Mesodermal cell (in vitro differentiated cells): Measurements from ENCODE around the gene C2orf72.
A peak's percentile ranks its signal among the peaks of the same experiment; 100 is the strongest.

ENCODE experiments used
- H3K27ac ChIP-seq: 2 replicates; pipeline ENCODE4 v1.7.0; 2013; ENCODE audit warnings: mild to moderate bottlenecking, low read depth, low read length, moderate library complexity; ENCODE audit not compliant: severe bottlenecking
- H3K36me3 ChIP-seq: 2 replicates; pipeline ENCODE4 v1.7.1; 2013; ENCODE audit warnings: mild to moderate bottlenecking, low read length, moderate library complexity; ENCODE audit not compliant: control insufficient read depth, insufficient read depth
- H3K4me1 ChIP-seq: one replicate; pipeline ENCODE4 v1.7.1; 2013; ENCODE audit warnings: mild to moderate bottlenecking, low read length; ENCODE audit not compliant: insufficient read depth, control insufficient read depth, poor library complexity, severe bottlenecking
- H3K4me3 ChIP-seq: 2 replicates; pipeline ENCODE4 v1.7.0; 2013; ENCODE audit warnings: low read length, control low read depth, mild to moderate bottlenecking; ENCODE audit not compliant: insufficient read depth, poor library complexity, severe bottlenecking; ENCODE audit errors: extremely low read depth
- H3K9me3 ChIP-seq: 2 replicates; pipeline ENCODE4 v1.7.1; 2013; ENCODE audit warnings: mild to moderate bottlenecking, low read length, moderate library complexity; ENCODE audit not compliant: control insufficient read depth
- whole genome bisulfite sequencing, 2 experiments: methylation state at CpG; one replicate each; pipeline ENCODE4 v1.1.5; 2013; ENCODE audit warnings: missing lambda C conversion rate in 2 of 2; ENCODE audit not compliant: insufficient coverage in 2 of 2; 5-methylcytosine and 5-hydroxymethylcytosine counted together

The C2orf72 gene

DNA sequence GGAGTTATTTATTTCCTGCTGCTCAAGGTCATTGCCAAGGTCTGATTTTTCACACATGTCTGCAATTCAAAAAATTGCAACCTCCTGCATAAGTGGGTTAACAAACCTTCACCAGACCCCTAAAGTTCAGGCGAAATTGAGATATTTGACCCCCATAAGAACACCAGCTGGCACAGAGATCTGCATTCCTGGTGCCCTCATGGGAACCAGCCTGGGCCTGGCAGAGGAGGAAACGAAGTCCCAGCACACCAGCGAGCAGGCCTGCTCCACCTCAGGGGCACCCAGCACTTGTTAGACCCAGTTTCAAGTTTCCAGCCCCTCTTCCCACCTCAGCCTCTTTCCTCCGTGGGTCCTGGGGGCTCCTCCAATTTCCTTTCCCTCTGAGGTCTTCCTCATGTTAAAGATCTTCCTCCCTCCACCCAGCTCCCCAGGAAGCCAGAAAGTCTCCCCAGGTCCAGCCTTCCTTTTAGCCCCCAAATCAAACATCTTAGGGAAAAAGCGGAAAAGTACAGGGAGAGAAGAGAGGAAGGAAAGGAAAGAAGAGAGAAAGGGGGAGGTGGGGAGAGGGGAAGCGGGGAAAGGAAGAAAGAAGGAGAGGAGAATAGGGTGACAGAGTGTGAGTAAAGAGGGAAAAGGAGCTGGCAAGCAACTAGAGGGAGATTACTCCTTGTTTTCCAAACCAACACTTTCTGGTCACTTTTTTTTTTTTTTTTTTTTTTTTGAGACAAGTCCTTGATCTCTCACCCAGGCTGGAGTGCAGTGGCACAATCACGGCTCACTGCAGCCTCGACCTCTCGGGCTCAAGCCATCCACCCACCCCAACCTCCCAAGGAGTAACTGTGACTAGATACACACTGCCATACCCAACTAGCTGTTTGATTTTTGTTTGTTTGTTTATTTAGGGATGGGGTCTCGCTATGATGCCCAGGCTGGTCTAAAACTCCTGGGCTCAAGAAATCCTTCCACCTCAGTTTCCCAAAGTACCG lies 3.9 kb upstream of the C2orf72 start:
- peaks cover 3% of the 10 kb centered on the region for H3K4me1 ChIP-seq
- WGBS, 2 experiments, result 83 to 89% methylated on average over 6 of the region's 11 CpGs

DNA sequence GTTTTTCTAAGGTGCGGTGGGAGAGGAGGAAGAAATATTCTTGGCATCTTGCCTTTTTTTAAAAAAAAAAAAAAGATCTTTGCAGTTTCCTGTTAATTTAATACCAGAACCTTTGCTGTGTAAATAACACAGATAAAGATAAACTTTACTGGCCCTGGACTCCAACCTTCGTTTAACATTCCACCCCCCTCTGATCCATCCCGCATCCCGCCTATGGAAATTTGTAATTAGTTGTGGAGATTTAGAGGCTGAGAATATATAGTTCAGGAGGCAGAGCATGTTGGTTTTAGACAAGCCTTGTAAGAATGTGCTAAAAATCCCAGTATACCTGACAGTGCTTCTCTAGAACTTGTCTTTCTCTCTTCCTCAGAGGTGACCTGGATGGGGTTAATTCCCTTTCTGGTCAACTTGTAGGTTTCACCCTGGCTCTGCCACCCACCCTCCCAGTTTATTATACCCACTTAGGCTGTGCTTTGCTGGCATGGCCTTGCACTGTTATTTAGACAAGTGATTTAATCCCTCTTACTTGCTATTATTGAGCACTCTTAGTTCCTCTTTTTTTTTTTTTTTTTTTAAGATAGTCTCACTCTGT lies 2.9 kb upstream of the C2orf72 start:
- H3K9me3 ChIP-seq, result no peaks in the 10 kb centered on the region
- H3K4me1 ChIP-seq, result peaks cover 3% of the 10 kb centered on the region
- no peak overlapping the region for H3K4me3 ChIP-seq
- no peaks in the 10 kb centered on the region for H3K36me3 ChIP-seq
- WGBS, 2 experiments, result no CpG with 5 or more reads among the region's 4 CpGs
- H3K27ac ChIP-seq, result no peak overlapping the region

More for the DNA sequence above, 3.9 kb upstream of the C2orf72 start:
- no peaks in the 10 kb centered on the region for H3K9me3 ChIP-seq
- H3K27ac ChIP-seq, result no peak overlapping the region
- no peak overlapping the region for H3K4me3 ChIP-seq
- H3K36me3 ChIP-seq, result no peaks in the 10 kb centered on the region

DNA sequence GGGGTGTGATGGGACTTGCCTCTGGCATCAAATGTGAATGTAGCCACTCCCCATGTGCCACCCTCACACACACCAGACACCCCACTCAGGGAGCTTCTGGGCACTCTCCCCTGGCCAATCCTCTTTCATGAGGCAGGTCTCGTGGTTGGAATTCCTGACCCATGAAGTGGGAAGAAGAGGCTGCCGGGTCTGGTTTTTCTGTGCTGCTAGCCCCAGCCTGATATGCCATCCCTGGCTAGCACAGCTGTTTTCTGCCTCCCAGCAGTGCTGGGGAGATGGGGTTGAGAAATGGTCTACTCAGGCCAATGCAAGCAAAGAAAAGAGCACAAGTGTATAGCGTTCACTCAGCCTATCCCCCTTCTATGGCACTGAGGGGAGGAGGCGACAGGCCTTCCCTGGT lies 1.2 kb upstream of the C2orf72 start:
- no peak overlapping the region for H3K4me3 ChIP-seq
- no peak overlapping the region for H3K27ac ChIP-seq
- H3K4me1 ChIP-seq, result peaks cover 3% of the 10 kb centered on the region
- H3K9me3 ChIP-seq, result no peaks in the 10 kb centered on the region
- WGBS, 2 experiments, result 70 to 79% methylated on average over 3 to 4 of the region's 4 CpGs
- no peaks in the 10 kb centered on the region for H3K36me3 ChIP-seq

DNA sequence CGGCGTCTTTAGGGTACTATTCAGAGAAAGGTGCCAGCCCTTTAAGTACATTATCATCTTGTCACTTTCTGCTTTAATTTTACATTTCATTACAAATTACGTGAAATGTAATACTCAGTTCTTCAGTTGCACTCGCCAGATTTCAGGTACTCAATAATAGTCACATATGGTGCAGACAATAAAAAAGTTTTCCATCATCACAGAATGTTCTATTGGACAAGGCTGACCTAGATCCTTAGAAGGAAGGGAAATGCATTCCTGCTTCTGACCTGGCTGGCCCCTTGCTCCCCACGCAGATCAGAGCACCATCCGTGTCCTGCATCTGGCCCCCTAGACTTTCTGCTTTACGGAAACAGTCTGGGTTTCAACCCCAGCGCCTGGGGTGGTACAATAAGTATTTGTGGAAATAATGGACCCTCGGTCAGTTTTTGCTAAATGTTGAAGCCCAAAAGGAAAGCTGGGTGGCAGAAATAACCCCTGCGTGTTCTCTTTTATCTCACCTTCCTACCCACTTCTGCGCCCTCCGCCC lies 681 bp upstream of the C2orf72 start:
- Histone ChIP-seq H3K4me1 (peaks cover 3% of the 10 kb centered on the region), H3K36me3 (no peaks in the 10 kb centered on the region), H3K27ac (no peak overlapping the region), H3K9me3 (no peaks in the 10 kb centered on the region), H3K4me3 (no peak overlapping the region)
- WGBS, 2 experiments, result 75 to 80% methylated on average over 7 of the region's 12 CpGs

DNA sequence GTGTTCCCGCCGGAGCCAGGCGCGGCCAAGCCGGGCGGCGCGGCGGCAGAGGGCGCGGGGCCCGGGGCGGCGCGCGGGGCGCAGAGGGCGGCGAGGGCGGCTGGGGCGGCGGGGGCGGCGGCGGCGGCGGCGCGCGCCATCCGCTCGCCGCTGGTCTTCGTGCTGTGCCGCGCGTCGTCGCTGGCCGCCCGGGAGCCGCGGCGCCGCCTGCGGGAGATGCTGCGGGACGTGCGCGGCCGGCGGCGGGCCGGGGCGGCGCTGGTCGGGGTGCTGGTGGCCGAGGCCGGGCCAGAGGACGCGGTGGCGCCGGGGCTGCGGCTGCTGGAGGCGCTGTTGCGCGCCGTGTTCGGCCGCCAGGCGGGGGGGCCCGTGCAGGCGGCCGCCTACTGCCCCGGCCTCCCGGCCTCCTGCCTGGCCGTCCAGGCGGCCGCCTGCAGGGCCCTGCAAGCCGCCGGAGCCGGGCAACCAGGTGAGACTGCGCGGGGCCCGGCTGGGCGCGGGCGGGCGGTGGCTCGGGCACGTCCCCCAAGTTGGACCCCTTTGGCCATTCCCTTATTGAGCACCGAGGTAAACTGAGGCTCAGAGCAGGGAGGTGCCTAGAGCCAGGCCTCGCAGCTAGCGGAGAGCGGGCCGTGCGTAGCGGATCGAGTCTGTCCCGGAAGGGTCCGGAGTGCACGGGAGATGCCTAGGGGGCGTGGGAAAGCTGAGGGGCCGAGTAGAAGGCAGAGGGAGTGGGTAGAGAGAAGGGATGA lies 584 bp downstream of the C2orf72 start:
- Histone ChIP-seq H3K4me3 (peak overlapping the region; percentile 37), H3K4me1 (peaks cover 3% of the 10 kb centered on the region), H3K36me3 (no peaks in the 10 kb centered on the region), H3K9me3 (no peaks in the 10 kb centered on the region), H3K27ac (no peak overlapping the region)
- WGBS, 2 experiments, result 1% methylated on average over 86 to 101 of the region's 104 CpGs

DNA sequence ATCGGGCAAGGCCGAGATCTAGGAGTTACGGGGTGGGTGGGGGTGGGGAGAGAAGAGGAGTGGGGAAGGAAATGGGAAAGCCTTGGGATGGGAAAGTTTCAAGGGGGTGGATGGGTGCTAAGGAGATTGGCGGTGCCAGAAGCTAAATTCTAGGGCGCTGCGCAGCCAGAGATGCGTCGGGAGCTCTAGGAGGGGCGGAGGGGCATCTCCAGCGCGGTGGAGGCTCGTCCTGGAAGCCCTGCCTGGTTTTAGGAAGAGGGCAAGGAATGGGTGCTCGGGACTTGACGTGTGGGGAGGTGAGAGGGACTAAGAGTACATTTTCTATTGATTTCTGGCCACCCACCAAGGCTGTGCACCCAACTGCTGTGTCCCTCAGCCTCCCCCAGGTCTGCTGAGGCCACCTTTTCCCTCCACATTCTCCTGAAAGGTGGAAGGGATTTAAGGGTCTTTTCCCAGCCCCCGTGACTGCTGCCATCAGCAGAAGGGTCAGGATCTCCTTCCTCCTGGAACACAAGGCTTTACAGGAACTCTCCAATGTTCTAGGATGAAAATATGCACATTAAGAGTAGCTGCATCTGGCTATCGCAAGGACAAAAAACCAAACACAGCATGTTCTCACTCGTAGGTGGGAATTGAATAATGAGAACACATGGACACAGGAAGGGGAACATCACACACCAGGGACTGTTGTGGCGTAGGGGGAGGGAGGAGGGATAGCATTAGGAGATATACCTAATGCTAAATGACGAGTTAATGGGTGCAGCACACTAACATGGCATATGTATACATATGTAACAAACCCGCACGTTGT lies 1.4 kb downstream of the C2orf72 start:
- Histone ChIP-seq H3K4me1 (peaks cover 3% of the 10 kb centered on the region), H3K9me3 (no peaks in the 10 kb centered on the region), H3K27ac (no peak overlapping the region), H3K4me3 (peak overlapping the region; percentile 37), H3K36me3 (no peaks in the 10 kb centered on the region)
- WGBS, 2 experiments, result 28 to 31% methylated on average over 7 to 14 of the region's 21 CpGs

DNA sequence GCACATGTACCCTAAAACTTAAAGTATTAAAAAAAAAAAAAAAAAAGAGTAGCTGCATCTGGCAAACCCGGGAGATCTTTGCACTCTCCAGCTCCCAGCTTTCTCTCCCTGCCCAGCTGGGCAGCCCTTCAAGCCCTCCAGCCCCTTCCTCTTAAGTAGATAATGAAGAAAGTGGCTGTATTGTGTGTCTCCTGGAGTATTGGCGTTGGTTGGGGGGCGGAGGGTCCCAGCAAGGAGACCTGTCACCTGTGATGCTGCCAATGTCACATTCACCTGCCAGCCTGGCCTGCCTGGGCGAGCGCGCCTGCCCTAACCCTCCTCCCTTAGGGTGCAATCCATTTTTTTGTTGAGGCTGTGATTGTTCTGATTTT lies 2.0 kb downstream of the C2orf72 start:
- Histone ChIP-seq H3K27ac (no peak overlapping the region), H3K4me3 (no peak overlapping the region), H3K4me1 (peaks cover 3% of the 10 kb centered on the region), H3K9me3 (no peaks in the 10 kb centered on the region), H3K36me3 (no peaks in the 10 kb centered on the region)
- 80% methylated on average over 2 of the region's 6 CpGs; no CpG with 5 or more reads in 1 of the 2 experiments for WGBS, 2 experiments

DNA sequence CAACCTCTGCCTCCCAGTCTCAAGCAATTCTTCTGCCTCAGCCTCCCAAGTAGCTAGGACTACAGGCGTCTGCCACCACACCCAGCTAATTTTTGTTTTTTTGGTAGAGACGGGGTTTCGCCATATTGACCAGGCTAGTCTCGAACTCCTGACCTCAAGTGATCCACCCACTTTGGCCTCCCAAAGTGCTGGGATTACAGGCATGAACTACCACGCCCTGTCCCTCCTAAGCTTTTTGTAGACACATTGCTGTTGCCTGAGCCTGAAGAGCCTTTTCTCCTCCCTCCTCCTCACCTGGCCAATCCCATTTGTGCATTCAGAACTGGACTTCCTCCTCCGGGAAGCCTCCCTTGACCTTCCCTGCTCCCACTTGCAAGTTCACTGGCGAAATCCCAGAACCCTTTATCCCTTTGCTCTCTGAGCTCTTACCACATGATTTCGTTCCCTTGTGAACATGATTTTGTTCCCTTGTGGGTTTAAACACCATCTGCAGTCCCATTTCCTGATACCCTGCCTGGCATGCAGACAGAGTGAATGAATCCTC lies 2.6 kb downstream of the C2orf72 start:
- 86% methylated on average over 8 of the region's 8 CpGs for WGBS, 2 experiments
- H3K4me3 ChIP-seq, result no peak overlapping the region
- no peaks in the 10 kb centered on the region for H3K9me3 ChIP-seq
- peaks cover 3% of the 10 kb centered on the region for H3K4me1 ChIP-seq
- no peaks in the 10 kb centered on the region for H3K36me3 ChIP-seq
- no peak overlapping the region for H3K27ac ChIP-seq

DNA sequence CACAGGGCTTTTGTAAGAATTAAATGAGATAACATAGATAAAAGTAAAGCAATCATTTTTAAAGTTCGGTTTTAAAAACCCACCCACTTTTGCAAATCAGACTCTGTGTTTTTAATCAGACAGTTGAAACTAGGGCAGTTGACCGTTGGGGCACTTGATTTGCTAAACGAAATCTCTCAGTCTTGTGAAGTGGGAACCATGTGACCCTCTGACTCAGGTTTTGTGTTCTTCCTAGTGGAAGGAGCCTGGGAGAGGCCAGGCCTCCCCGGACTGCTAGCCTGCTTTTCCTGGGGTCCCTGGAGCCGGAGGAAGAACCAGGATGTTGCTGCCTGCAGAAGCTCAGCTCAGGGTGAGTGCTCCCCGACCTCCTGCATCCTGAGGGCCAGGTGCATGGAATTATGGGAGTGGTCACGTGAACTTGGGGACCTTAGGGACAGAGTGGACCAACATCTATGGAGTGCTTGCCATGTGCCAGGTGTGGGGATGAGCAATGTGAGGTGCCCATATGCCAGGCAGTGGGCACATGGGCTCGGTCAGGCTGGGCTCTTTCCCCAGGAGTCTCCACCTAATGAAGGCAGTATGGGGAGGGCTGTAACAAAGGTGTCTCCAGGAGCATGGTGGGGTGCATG lies 3.9 kb downstream of the C2orf72 start:
- Histone ChIP-seq H3K4me1 (peaks cover 3% of the 10 kb centered on the region), H3K4me3 (no peak overlapping the region), H3K9me3 (no peaks in the 10 kb centered on the region), H3K36me3 (no peaks in the 10 kb centered on the region), H3K27ac (no peak overlapping the region)
- 75 to 89% methylated on average over 6 to 8 of the region's 8 CpGs for WGBS, 2 experiments
